A673 (cell line): ENCODE data around the gene AKAP14. TPM values are rescaled to one million over a fixed set of nuclear protein-coding genes. Genes with fewer than 3 reads are reported as not detected.

Experiments
- BruUV-seq: library from RNA; stranded (reverse); fragments of 400-500 nt; replicated peaks from 2 replicates; lab custom pipeline; 2021; lab: Mats Ljungman, UMichigan
- CTCF ChIA-PET: fragments of 300-600 bp; sonication (Branson Sonifier 250); formaldehyde crosslinking; loops from one replicate; lab custom pipeline; 2022; ENCODE audit warnings: antibody characterized with exemption; lab: Charles Lee
- POLR2A ChIA-PET: fragments of 300-600 bp; sonication (Branson Sonifier 250); formaldehyde crosslinking; loops from one replicate; lab custom pipeline; 2022; ENCODE audit warnings: antibody characterized with exemption; ENCODE audit not compliant: low non-redundant PET; lab: Charles Lee
- DNase-seq: peaks from one replicate; pipeline ENCODE4 v3.0.0-alpha.2; 2015; ENCODE audit warnings: low spot score
- H3K27ac ChIP-seq: fragments of 200-600 bp; sonication (generic); 2 replicates; pipeline ENCODE4 v1.5.1; 2016; ENCODE audit warnings: mixed run types, low read depth, mild to moderate bottlenecking, mixed read lengths, antibody characterized with exemption, low read length; ENCODE audit not compliant: poor library complexity, severe bottlenecking
- H3K27me3 ChIP-seq: fragments of 200-600 bp; sonication (generic); replicated peaks from 2 replicates; pipeline ENCODE4 v1.6.1; 2017; ENCODE audit warnings: mixed run types, low read depth, mild to moderate bottlenecking, mixed read lengths, antibody characterized with exemption, low read length; ENCODE audit not compliant: insufficient read depth, poor library complexity
- H3K36me3 ChIP-seq: fragments of 200-600 bp; sonication (generic); 2 replicates; pipeline ENCODE4 v1.6.1; 2016; ENCODE audit warnings: mixed run types, mild to moderate bottlenecking, mixed read lengths, antibody characterized with exemption, low read length; ENCODE audit not compliant: insufficient read depth, poor library complexity, severe bottlenecking
- H3K4me1 ChIP-seq: fragments of 200-600 bp; sonication (generic); 2 replicates; pipeline ENCODE4 v1.6.1; 2017; ENCODE audit warnings: mixed run types, mild to moderate bottlenecking, mixed read lengths, antibody characterized with exemption, low read length; ENCODE audit not compliant: insufficient read depth, poor library complexity, severe bottlenecking
- H3K4me3 ChIP-seq: fragments of 200-600 bp; sonication (generic); 2 replicates; pipeline ENCODE4 v1.5.1; 2016; ENCODE audit warnings: low read depth, mixed run types, mild to moderate bottlenecking, mixed read lengths, low read length; ENCODE audit not compliant: poor library complexity, severe bottlenecking
- H3K9me3 ChIP-seq: fragments of 200-600 bp; sonication (generic); 2 replicates; pipeline ENCODE4 v1.6.1; 2016; ENCODE audit warnings: mixed run types, low read depth, mild to moderate bottlenecking, mixed read lengths, antibody characterized with exemption, low read length; ENCODE audit not compliant: poor library complexity, severe bottlenecking
- CTCF ChIP-seq: fragments of 300-800, 200-600 bp; sonication (generic); conservative IDR thresholded peaks from 2 replicates; pipeline ENCODE4 v1.5.1; 2017; ENCODE audit warnings: low read depth, mild to moderate bottlenecking, antibody characterized with exemption, low read length, moderate library complexity, mixed read lengths
- EZH2 ChIP-seq: fragments of 200-600 bp; sonication (generic); IDR thresholded peaks from 2 replicates; pipeline ENCODE4 v1.6.1; 2017; ENCODE audit warnings: borderline replicate concordance, low read depth, mild to moderate bottlenecking, mixed read lengths, antibody characterized with exemption, low read length; ENCODE audit not compliant: poor library complexity, severe bottlenecking
- intact Hi-C: fragments of 100-400 bp; cut with micrococcal nuclease; formaldehyde crosslinking; loops from one replicate; pipeline ENCODE4 v1.10.0; 2022; ENCODE audit not compliant: unreplicated experiment
- total RNA-seq: library from RNA; stranded (reverse); gene quantifications from 2 replicates; pipeline ENCODE4 v1.2.3, GENCODE V29; 2021

AKAP14 gene
- total RNA-seq, 1 experiment from 2014 or later, result not detected

GRCh38 chrX:119942831-119943184 is 47.1 kb downstream of the AKAP14 start:
- Histone ChIP-seq H3K36me3 (no peaks in the 10 kb centered on the region), H3K27ac (peak overlapping the region; percentile 80), H3K27me3 (no peaks in the 10 kb centered on the region), H3K4me3 (peak overlapping the region; percentile 80), H3K9me3 (no peaks in the 10 kb centered on the region), H3K4me1 (no peaks in the 10 kb centered on the region)
- no TSS peak for BruUV-seq
- TF ChIP-seq CTCF (no peak), EZH2 (no peak)
- ChIA-PET POLR2A (no interaction called here), CTCF (no interaction called here)
- DNase-seq, result no peak
- intact Hi-C loops, result no loop called here

- CTCF ChIA-PET, result no interaction called here
- Histone ChIP-seq H3K36me3 (no peaks in the 10 kb centered on the region), H3K9me3 (no peaks in the 10 kb centered on the region), H3K4me3 (peak within 1 kb of the TSS; percentile 80), H3K27me3 (no peaks in the 10 kb centered on the region), H3K4me1 (no peaks in the 10 kb centered on the region), H3K27ac (peak within 1 kb of the TSS; percentile 80)
- DNase-seq, result peak; percentile 91
- no peak for TF ChIP-seq EZH2
- TF ChIP-seq CTCF, result no peak
- intact Hi-C loops, result no loop called here
- POLR2A ChIA-PET, result interaction anchor here (0.5 to 0.7 kb wide), 2 partner anchors 17 to 108 kb away, joined by 3 to 5 read pairs; no protein-coding TSS in a partner anchor
- no TSS peak for BruUV-seq
These were observed 47.7 kb downstream of the AKAP14 start, which contains the start of gene NKAP for GRCh38 chrX:119943185-119943988. TSS of gene NKAP (minus strand) at chrX:119943751. CDS start at chrX:119943605, 146 bp downstream.

GRCh38 chrX:119945481-119945880 is 49.8 kb downstream of the AKAP14 start:
- DNase-seq, result no peak
- no TSS peak for BruUV-seq
- Histone ChIP-seq H3K4me3 (no peak overlapping the region), H3K27ac (no peak overlapping the region), H3K27me3 (no peaks in the 10 kb centered on the region), H3K9me3 (no peaks in the 10 kb centered on the region), H3K4me1 (no peaks in the 10 kb centered on the region), H3K36me3 (no peaks in the 10 kb centered on the region)
- TF ChIP-seq EZH2 (no peak), CTCF (no peak)
- POLR2A ChIA-PET, result no interaction called here
- intact Hi-C loops, result no loop called here
- CTCF ChIA-PET, result interaction anchor here (0.7 kb wide), 1 partner anchor 916 kb away, joined by 6 read pairs; no protein-coding TSS in a partner anchor
